ENCODE data around the gene TMPRSS2. TPM values are rescaled to one million over a fixed set of nuclear protein-coding genes. Genes with fewer than 3 reads are reported as not detected.

TMPRSS2 gene
- total RNA-seq, 2 experiments from 2014 or later, result not detected

DNA sequence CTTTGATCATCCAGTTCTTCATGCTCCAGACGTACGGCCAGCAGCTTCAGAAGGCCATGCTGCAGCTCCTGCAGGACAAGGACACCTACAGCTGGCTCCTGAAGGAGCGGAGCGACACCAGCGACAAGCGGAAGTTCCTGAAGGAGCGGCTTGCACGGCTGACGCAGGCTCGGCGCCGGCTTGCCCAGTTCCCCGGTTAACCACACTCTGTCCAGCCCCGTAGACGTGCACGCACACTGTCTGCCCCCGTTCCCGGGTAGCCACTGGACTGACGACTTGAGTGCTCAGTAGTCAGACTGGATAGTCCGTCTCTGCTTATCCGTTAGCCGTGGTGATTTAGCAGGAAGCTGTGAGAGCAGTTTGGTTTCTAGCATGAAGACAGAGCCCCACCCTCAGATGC lies 49.4 kb downstream of the TMPRSS2 start:
- CTCF ChIA-PET, result interaction anchor here (0.7 to 1.2 kb wide), 2 partner anchors 10 to 175 kb away, joined by 3 to 4 read pairs; no protein-coding TSS in a partner anchor
- POLR2A ChIA-PET, result no interaction called here

DNA sequence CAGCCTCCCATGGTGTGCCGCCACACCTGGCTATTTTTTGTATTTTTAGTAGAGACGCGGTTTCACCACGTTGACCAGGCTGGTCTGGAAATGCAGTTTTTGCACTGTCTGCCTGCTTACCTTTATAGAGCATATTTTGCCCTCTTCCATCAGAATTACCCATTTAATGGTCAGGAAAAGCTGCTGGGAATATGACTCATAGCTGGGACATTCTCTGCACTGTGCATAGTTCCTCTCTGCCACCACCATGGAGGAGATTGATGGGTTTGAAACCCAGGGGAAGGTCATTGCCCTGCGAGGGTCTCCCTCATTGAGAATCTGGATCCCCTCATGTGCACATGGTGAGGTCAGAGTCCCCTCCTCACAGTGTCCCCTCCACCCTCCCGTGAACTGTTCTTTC lies 49.8 kb downstream of the TMPRSS2 start:
- ChIA-PET CTCF (interaction anchor here (0.7 kb wide), 1 partner anchor 10 kb away, joined by 3 read pairs; no protein-coding TSS in a partner anchor), POLR2A (no interaction called here)

DNA sequence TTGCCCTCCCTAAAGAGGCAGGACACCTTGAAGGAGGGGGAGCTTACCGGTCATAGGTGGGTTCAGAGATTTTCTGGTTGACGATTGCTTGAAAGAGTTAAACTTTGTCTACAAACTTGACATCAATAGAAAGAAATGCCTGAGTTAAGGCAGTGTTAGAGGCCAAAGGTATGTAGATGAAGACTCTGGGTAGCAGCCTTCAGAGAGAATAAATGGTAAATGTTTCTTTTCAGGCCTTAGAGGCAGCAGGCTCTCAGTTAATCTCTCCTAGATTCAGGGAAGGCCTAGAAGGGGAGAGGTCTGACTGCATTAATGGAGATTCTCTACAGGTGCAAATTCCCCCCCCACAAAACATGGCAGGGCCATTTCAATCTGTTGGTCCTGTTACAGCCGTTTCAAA lies 54.2 kb downstream of the TMPRSS2 start:
- ChIA-PET POLR2A (no interaction called here), CTCF (no interaction called here)

- ChIA-PET CTCF (interaction anchor here (1.2 kb wide), 1 partner anchor 170 kb away, joined by 3 read pairs; no protein-coding TSS in a partner anchor), POLR2A (no interaction called here)
Observed at GRCh38 chr21:41453198-41453597, 54.8 kb downstream of the TMPRSS2 start.

DNA sequence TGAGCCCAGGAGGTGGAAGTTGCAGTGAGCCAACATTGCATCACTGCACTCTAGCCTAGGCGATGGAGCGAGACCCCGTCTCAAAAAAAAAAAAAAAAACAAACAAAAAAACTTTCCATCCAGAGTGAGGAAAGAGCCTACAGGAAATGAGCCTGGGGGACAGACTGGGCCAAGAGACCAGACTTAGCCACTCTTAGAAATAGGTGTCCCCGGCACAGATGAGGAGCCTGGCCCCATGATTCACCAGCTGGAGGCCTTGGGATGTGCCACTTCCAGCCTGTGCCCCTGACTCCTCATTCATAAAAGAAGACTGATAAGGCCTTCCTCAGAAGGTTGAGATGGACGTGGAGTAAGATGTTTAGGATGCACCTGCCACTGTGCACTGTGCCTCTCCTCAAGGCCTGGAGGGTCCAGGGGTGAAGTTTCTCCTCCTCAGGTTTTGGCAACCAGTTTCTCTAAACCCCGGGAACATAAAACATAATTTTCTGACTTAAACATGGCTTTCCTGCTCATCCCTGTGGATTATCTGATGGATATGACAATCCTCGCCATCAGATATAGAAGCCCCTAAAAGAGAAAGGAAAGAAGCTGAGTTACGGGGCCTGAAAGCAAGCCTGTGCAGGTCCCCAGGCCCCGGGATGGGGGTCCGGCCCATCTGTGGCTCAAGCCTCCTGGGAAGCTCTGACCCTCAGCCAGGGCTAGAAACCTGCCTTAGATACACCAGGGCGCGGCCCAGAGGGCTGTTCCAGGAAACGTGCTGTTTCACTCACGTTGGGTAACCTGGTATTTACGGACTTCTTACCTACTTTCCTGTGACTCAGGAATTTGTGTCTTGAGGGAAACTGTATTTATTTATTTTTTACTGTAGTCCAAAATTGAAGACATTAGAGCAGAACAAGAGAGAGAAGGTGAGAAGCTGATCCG lies 55.9 kb downstream of the TMPRSS2 start:
- CTCF ChIA-PET, result interaction anchor here (1.2 kb wide), 1 partner anchor 169 kb away, joined by 3 read pairs; no protein-coding TSS in a partner anchor
- POLR2A ChIA-PET, result no interaction called here

GRCh38 chr21:41449613-41450012 lies 58.3 kb downstream of the TMPRSS2 start:
- POLR2A ChIA-PET, result no interaction called here
- CTCF ChIA-PET, result no interaction called here

GRCh38 chr21:41447356-41447755 lies 60.6 kb downstream of the TMPRSS2 start:
- ChIA-PET POLR2A (no interaction called here), CTCF (no interaction called here)

DNA sequence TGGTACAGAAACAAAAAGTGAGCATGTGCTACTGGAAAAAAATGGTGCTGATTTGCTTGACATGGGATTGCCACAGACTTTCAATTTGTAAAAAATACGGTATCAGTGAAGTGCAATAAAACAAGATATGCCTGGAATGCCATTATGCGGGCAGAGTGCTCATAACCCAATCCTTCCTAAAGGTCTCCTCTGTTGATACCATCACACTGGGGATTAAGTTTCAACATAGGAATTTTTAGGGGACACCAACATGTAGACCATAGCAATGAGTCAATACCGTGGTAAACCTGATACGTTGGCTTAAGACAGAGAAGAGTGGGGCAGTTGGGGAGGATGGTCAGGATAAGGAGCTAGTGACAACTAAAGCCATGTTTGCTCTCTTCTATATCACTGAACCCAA lies 61.4 kb downstream of the TMPRSS2 start:
- CTCF ChIA-PET, result no interaction called here
- POLR2A ChIA-PET, result no interaction called here

DNA sequence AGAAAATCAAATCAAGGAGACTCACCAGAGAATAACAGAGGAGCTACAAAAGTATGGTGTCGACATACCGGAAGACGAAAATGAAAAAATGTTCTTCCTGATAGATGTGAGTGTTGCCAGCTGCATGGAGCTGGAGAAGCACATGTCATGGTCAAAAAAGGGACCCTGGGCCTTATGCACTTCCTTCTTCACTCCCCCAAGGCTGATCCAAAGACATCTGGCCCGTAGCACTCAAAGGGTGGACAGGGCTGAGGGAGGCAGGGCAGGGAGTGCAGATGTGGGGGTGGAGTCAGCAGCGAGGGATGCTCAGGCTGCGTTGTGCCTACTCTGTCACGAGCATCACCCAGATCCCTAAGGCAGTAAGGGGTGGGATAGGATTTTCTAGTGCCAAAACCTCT lies 62.5 kb downstream of the TMPRSS2 start:
- ChIA-PET CTCF (no interaction called here), POLR2A (no interaction called here)

DNA sequence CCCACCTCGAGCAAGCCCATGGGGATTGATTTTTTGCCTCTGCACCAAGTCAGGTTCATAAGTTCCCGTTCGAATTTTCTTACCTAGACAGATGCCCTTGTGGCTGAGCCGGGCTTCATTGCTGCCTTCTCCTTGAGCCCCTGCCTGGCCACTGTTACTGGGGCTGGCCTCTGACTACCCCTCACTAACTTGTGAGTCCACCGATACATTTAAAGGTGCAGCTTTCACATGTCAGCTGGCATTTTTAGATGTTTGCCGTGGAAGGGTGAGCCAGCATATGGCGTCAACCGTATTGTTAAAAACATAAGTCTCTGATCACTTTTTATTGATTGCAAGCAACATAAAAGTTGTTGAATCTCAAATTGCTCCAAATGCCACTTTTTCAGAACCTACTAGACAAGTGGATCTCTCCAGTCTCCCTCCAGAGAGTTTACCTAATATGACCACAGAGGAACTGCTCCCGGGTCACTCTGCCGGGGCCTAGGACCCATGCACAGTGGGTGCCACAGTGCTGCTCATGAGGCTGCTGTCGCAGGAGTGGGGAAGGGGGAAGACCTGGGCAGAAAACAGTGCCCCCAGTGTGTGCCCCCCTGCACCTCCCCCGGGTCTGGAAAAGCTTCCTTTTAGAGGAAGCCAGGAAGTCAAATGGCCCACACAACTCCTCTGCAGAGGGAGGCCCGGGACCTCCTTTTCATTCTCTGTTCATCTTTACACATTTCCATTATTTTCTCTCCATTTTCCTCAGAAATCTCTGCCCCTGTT lies 63.1 kb downstream of the TMPRSS2 start:
- CTCF ChIA-PET, result no interaction called here
- POLR2A ChIA-PET, result no interaction called here

GRCh38 chr21:41443562-41443961 lies 64.4 kb downstream of the TMPRSS2 start:
- POLR2A ChIA-PET, result no interaction called here
- CTCF ChIA-PET, result interaction anchor here (0.8 to 1.5 kb wide), 2 partner anchors 17 to 163 kb away, joined by 3 to 4 read pairs; no protein-coding TSS in a partner anchor

- POLR2A ChIA-PET, result no interaction called here
- CTCF ChIA-PET, result interaction anchor here (1.5 kb wide), 1 partner anchor 18 kb away, joined by 3 read pairs; no protein-coding TSS in a partner anchor
Observed at GRCh38 chr21:41442481-41443186, 65.3 kb downstream of the TMPRSS2 start.

- CTCF ChIA-PET, result no interaction called here
- POLR2A ChIA-PET, result no interaction called here
Observed at GRCh38 chr21:41441546-41441945, 66.4 kb downstream of the TMPRSS2 start.

DNA sequence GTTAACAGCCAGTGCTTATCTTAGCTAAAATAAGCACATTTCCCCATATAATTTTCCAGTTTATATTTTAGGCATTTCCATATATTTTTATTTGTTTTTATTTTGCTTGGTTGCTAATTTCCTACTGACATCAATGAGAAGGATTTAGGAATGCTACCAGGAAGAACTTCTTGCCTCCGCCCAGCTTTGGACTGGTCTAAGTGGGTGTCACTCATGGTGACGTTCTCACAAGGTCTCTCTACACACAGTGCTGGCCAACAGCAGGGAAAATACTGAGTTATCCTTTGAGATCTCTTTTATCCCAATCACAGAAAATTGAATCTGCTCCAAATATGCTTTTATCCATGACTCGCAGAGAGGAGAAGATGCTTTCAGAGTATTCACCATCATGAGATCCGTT lies 68.7 kb downstream of the TMPRSS2 start:
- POLR2A ChIA-PET, result no interaction called here
- CTCF ChIA-PET, result interaction anchor here (0.7 kb wide), 1 partner anchor 207 kb away, joined by 3 read pairs; no protein-coding TSS in a partner anchor

GRCh38 chr21:41438425-41439113 lies 69.4 kb downstream of the TMPRSS2 start:
- ChIA-PET POLR2A (no interaction called here), CTCF (no interaction called here)

GRCh38 chr21:41437729-41438128 lies 70.2 kb downstream of the TMPRSS2 start:
- ChIA-PET POLR2A (no interaction called here), CTCF (no interaction called here)

GRCh38 chr21:41435706-41436105 lies 72.3 kb downstream of the TMPRSS2 start:
- ChIA-PET CTCF (no interaction called here), POLR2A (no interaction called here)

DNA sequence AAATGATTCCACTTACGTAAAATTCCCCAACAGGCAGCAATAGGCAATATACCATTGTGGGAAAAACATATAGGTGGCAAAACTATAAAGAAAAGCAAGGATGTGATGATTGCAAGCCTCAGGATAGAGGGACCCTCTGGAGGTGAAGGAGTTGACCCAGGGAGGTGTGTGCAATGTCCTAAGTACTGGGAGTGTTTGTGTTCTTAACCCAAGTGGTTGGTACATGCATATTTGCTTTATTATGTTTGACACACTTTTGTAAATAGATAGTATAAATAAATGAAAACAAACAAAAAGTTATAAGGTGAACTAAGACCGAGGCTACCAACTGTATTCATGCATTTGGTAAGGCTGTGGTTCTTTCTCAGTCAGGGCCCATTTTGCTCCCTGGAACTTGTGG lies 74.4 kb downstream of the TMPRSS2 start:
- POLR2A ChIA-PET, result no interaction called here
- CTCF ChIA-PET, result no interaction called here

DNA sequence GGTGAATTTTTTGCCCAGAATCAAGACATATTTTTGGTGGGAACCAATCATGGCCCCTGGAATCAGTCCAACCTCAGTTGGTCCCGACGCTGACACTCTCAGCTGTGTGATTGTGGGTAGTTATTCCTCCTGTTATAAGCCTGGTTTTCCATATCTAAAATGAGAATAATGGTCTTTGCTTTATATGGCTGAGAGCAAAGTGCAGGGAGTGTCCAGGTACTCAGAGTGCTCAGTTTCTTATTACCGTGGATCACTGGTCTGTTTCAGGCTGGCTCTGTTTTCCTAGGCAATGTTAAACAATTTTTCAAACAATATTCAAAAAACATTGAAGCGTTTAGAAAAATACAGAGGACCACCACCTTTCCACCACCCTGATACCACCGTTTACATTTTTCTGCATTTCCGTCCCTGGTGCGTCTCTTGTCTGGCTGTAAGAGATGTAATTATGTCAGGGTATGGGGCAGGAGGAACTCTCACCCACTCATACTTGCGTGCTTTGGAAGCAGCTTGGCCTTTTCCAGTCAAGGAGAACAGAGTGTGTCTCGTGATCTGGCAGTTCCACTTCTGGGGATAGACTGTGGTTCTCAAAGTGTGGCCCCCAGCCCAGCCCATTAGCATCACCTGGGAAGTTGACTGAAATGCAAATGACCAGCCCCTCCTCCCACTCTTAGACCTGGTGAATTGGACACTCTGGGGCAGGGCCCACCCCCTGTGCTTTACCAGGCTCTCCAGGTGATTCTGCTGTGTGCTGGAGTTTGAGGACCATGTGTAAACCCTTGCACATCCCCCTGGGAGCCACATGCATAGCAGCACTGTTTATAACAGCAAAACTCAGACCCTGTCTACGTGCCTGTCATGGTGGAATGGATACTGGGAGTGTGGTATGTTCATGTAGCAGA lies 75.1 kb downstream of the TMPRSS2 start:
- ChIA-PET POLR2A (no interaction called here), CTCF (no interaction called here)
